ENCODE results near the gene CCDC192. TPM values are rescaled to one million over a fixed set of nuclear protein-coding genes. Genes with fewer than 3 reads are reported as not detected.

CCDC192 gene
- total RNA-seq, 1 experiment from 2014 or later: not detected

GRCh38 chr5:127885176-127885575, 182.0 kb downstream of the CCDC192 start:
- Mint-ChIP-seq H3K36me3 (ENCODE audit: insufficient read depth, unreplicated experiment) (no peaks in the 10 kb centered on the region), H3K4me3 (ENCODE audit: unreplicated experiment) (no peak overlapping the region), H3K4me1 (ENCODE audit: insufficient read depth, unreplicated experiment) (no peaks in the 10 kb centered on the region), H3K27me3 (ENCODE audit: insufficient read depth, unreplicated experiment) (no peaks in the 10 kb centered on the region), H3K27ac (ENCODE audit: low read depth, unreplicated experiment) (no peak overlapping the region), H3K9me3 (ENCODE audit: unreplicated experiment) (no peaks in the 10 kb centered on the region)
- ChIA-PET CTCF (interaction anchor here (0.5 to 1.0 kb wide), 9 partner anchors 21 to 810 kb away, joined by 3 to 9 read pairs (median 3); no protein-coding TSS in a partner anchor), POLR2A (interaction anchor here (1.6 kb wide), 1 partner anchor 19 kb away, joined by 6 read pairs; no protein-coding TSS in a partner anchor)
- no peak for DNase-seq (ENCODE audit: unreplicated experiment)
- no peak for TF ChIP-seq CTCF (IDR thresholded peaks at IDR 0.05; ENCODE audit: unreplicated experiment)
- no TSS peak for BruUV-seq (replicated peaks)
- intact Hi-C loops (cut with micrococcal nuclease): no loop called here

- TF ChIP-seq CTCF (IDR thresholded peaks at IDR 0.05; ENCODE audit: unreplicated experiment): no peak
- ChIA-PET CTCF (interaction anchor here (0.6 to 1.8 kb wide), 3 partner anchors 8 to 393 kb away, joined by 3 to 8 read pairs (median 3); no protein-coding TSS in a partner anchor), POLR2A (interaction anchor here (1.6 kb wide), 1 partner anchor 20 kb away, joined by 6 read pairs; no protein-coding TSS in a partner anchor)
- no peaks in the 10 kb centered on the region for H3K9me3 Mint-ChIP-seq (ENCODE audit: unreplicated experiment)
- no peak overlapping the region for H3K27ac Mint-ChIP-seq (ENCODE audit: low read depth, unreplicated experiment)
- intact Hi-C loops (cut with micrococcal nuclease): no loop called here
- BruUV-seq (replicated peaks): no TSS peak
- no peaks in the 10 kb centered on the region for H3K27me3 Mint-ChIP-seq (ENCODE audit: insufficient read depth, unreplicated experiment)
- no peaks in the 10 kb centered on the region for H3K4me1 Mint-ChIP-seq (ENCODE audit: insufficient read depth, unreplicated experiment)
- no peak for DNase-seq (ENCODE audit: unreplicated experiment)
- H3K4me3 Mint-ChIP-seq (ENCODE audit: unreplicated experiment): no peak overlapping the region
- no peaks in the 10 kb centered on the region for H3K36me3 Mint-ChIP-seq (ENCODE audit: insufficient read depth, unreplicated experiment)
Measured at GRCh38 chr5:127886081-127886480, 182.9 kb downstream of the CCDC192 start.

DNA sequence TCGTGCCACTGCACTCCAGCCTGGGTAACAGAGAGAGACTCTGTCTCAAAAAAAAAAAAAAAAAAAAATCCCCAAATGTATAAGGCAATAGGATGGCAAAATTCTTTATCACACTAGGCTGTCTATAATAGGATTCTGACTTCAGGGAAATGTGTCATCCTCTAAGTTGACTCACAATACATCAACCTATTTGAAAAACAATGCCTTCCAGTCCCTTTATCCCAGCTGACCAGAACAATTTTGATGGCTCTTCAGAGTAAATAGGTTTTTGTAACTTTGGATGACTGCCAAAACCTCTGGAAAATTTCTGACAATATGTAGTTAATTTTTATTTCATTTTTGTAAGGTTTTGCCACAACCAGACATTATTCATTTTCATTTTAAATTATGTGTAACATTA, 184.1 kb downstream of the CCDC192 start:
- Mint-ChIP-seq H3K9me3 (ENCODE audit: unreplicated experiment) (no peaks in the 10 kb centered on the region), H3K36me3 (ENCODE audit: insufficient read depth, unreplicated experiment) (no peaks in the 10 kb centered on the region), H3K27me3 (ENCODE audit: insufficient read depth, unreplicated experiment) (no peaks in the 10 kb centered on the region), H3K4me1 (ENCODE audit: insufficient read depth, unreplicated experiment) (peaks cover 1% of the 10 kb centered on the region), H3K4me3 (ENCODE audit: unreplicated experiment) (no peak overlapping the region), H3K27ac (ENCODE audit: low read depth, unreplicated experiment) (no peak overlapping the region)
- ChIA-PET CTCF (interaction anchor here (1.4 to 1.8 kb wide), 2 partner anchors 9 to 10 kb away, joined by 3 to 8 read pairs; no protein-coding TSS in a partner anchor), POLR2A (interaction anchor here (0.6 kb wide), 1 partner anchor 106 kb away, joined by 3 read pairs; no protein-coding TSS in a partner anchor)
- no peak for TF ChIP-seq CTCF (IDR thresholded peaks at IDR 0.05; ENCODE audit: unreplicated experiment)
- intact Hi-C loops (cut with micrococcal nuclease): no loop called here
- DNase-seq (ENCODE audit: unreplicated experiment): no peak
- no TSS peak for BruUV-seq (replicated peaks)

DNA sequence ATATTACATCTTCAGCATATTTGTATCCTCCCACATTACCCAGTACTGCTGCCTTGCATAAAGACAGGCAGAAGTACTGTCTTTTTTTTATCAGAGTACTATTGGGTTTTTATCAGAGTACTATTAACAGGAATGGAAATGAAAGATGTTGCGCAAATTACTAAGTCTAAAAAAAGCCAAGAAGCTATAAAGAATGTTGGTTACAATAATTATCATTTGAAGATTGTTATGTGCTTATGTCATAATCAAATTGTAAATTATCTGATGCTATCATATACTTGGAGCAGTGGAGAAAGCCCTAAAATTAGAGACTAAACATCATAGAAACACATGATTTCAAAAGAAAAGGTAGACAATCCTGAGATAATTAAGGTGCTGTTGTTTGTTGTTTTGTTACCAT, 188.8 kb downstream of the CCDC192 start:
- intact Hi-C loops (cut with micrococcal nuclease): no loop called here
- TF ChIP-seq CTCF (IDR thresholded peaks at IDR 0.05; ENCODE audit: unreplicated experiment): no peak
- ChIA-PET CTCF (interaction anchor here (0.6 to 2.6 kb wide), 9 partner anchors 14 to 323 kb away, joined by 3 to 10 read pairs (median 3); no protein-coding TSS in a partner anchor), POLR2A (interaction anchor here (0.7 to 0.9 kb wide), 4 partner anchors 11 to 190 kb away, joined by 3 to 4 read pairs (median 4); no protein-coding TSS in a partner anchor)
- Mint-ChIP-seq H3K27ac (ENCODE audit: low read depth, unreplicated experiment) (no peak overlapping the region), H3K27me3 (ENCODE audit: insufficient read depth, unreplicated experiment) (no peaks in the 10 kb centered on the region), H3K4me3 (ENCODE audit: unreplicated experiment) (no peak overlapping the region), H3K36me3 (ENCODE audit: insufficient read depth, unreplicated experiment) (no peaks in the 10 kb centered on the region), H3K4me1 (ENCODE audit: insufficient read depth, unreplicated experiment) (peaks cover 9% of the 10 kb centered on the region), H3K9me3 (ENCODE audit: unreplicated experiment) (no peaks in the 10 kb centered on the region)
- no TSS peak for BruUV-seq (replicated peaks)
- DNase-seq (ENCODE audit: unreplicated experiment): no peak

Data from MCF 10A (cell line).